Measurements from ENCODE around the gene NOM1.

GRCh38 chr7:157007470-157008066 is 58.1 kb downstream of the NOM1 start:
- TF ChIP-seq CTCF (IDR thresholded peaks at IDR 0.05) (no peak), POLR2AphosphoS5 (IDR thresholded peaks at IDR 0.05) (no peak)

Data from esophagus muscularis mucosa (tissue), 3 donors.